Activated T-helper 1 cell treated with anti-CD3 and anti-CD28 coated beads, Interleukin-12 subunit alpha, Interleukin-12 subunit beta, Interleukin-2, Interleukin-4 antibody, amounts not matched to agents 30 ng/mL and 10 ng/mL and 1 ng/mL, durations not matched to agents 14 hours and 24 hours and 36 hours (primary cell): ENCODE measurements around the gene FOXD1. TPM values are rescaled to one million over a fixed set of nuclear protein-coding genes. Genes with fewer than 3 reads are reported as not detected.

Experiments used
- DNase-seq: peaks from one replicate; pipeline ENCODE4 v3.0.0; 2021; ENCODE audit warnings: low spot score
- H3K27ac Mint-ChIP-seq: one replicate; pipeline ENCODE4 v1.8.0; 2021; ENCODE audit warnings: mild to moderate bottlenecking, mixed read lengths
- H3K27me3 Mint-ChIP-seq: one replicate; pipeline ENCODE4 v1.8.0; 2022; ENCODE audit warnings: mild to moderate bottlenecking, moderate library complexity, mixed read lengths; ENCODE audit not compliant: insufficient read depth
- H3K36me3 Mint-ChIP-seq: one replicate; pipeline ENCODE4 v1.8.0; 2021; ENCODE audit warnings: low read depth, mixed read lengths
- H3K4me1 Mint-ChIP-seq: one replicate; pipeline ENCODE4 v1.8.0; 2021; ENCODE audit warnings: low read depth, mixed read lengths
- H3K4me3 Mint-ChIP-seq: one replicate; pipeline ENCODE4 v1.8.0; 2021; ENCODE audit warnings: mild to moderate bottlenecking, moderate library complexity, mixed read lengths
- H3K9me3 Mint-ChIP-seq: one replicate; pipeline ENCODE4 v1.8.0; 2021; ENCODE audit warnings: mixed read lengths
- intact Hi-C: fragments of 100-400 bp; cut with micrococcal nuclease; formaldehyde crosslinking; loops from one replicate; pipeline ENCODE4 v1.15.1; 2024
- total RNA-seq: library from RNA; stranded (reverse); gene quantifications from 2 replicates; pipeline ENCODE4 v1.2.3, GENCODE V29; 2022

FOXD1 gene
- total RNA-seq, 1 donor from 2014 or later, result 0.13 TPM

- intact Hi-C loops, result loop anchor here (2.0 to 5.0 kb wide), 5 partner anchors 44 to 497 kb away; partner anchors contain the start of genes BTF3 and FCHO2
- Mint-ChIP-seq H3K27ac (no peak overlapping the region), H3K9me3 (no peaks in the 10 kb centered on the region), H3K4me3 (no peak overlapping the region), H3K27me3 (peaks cover 52% of the 10 kb centered on the region), H3K4me1 (peaks cover 7% of the 10 kb centered on the region), H3K36me3 (no peaks in the 10 kb centered on the region)
- no peak for DNase-seq
Measured at GRCh38 chr5:73454379-73455036, 5.9 kb upstream of the FOXD1 start.

GRCh38 chr5:73452215-73452614 lies 3.6 kb upstream of the FOXD1 start:
- Mint-ChIP-seq H3K4me3 (no peak overlapping the region), H3K36me3 (no peaks in the 10 kb centered on the region), H3K9me3 (no peaks in the 10 kb centered on the region), H3K4me1 (peaks cover 15% of the 10 kb centered on the region), H3K27me3 (peaks cover 58% of the 10 kb centered on the region), H3K27ac (no peak overlapping the region)
- no peak for DNase-seq
- intact Hi-C loops, result loop anchor here (5.0 kb wide), 3 partner anchors 220 to 495 kb away; partner anchors contain the start of gene FCHO2

- DNase-seq, result peak; percentile 50
- H3K4me3 Mint-ChIP-seq, result no peak overlapping the region
- peaks cover 61% of the 10 kb centered on the region for H3K27me3 Mint-ChIP-seq
- no peak overlapping the region for H3K27ac Mint-ChIP-seq
- no peaks in the 10 kb centered on the region for H3K36me3 Mint-ChIP-seq
- peaks cover 15% of the 10 kb centered on the region for H3K4me1 Mint-ChIP-seq
- intact Hi-C loops, result loop anchor here (2.0 to 5.0 kb wide), 4 partner anchors 67 to 494 kb away; partner anchors contain the start of gene FCHO2
- H3K9me3 Mint-ChIP-seq, result no peaks in the 10 kb centered on the region
Measured at GRCh38 chr5:73451224-73452130, 2.9 kb upstream of the FOXD1 start.

- Mint-ChIP-seq H3K4me3 (no peak overlapping the region), H3K27ac (peak overlapping the region; percentile 77), H3K27me3 (peaks cover 65% of the 10 kb centered on the region), H3K4me1 (peaks cover 15% of the 10 kb centered on the region), H3K9me3 (no peaks in the 10 kb centered on the region), H3K36me3 (no peaks in the 10 kb centered on the region)
- DNase-seq, result no peak
- intact Hi-C loops, result loop anchor here (1.0 to 5.0 kb wide), 6 partner anchors 31 to 493 kb away; partner anchors contain the start of gene FCHO2
Measured at GRCh38 chr5:73450672-73451223, 2.2 kb upstream of the FOXD1 start.

- no peak for DNase-seq
- Mint-ChIP-seq H3K9me3 (no peaks in the 10 kb centered on the region), H3K4me1 (peaks cover 15% of the 10 kb centered on the region), H3K27ac (peak overlapping the region; percentile 77), H3K36me3 (no peaks in the 10 kb centered on the region), H3K4me3 (no peak overlapping the region), H3K27me3 (peaks cover 68% of the 10 kb centered on the region)
- intact Hi-C loops, result loop anchor here (1.0 to 5.0 kb wide), 6 partner anchors 31 to 493 kb away; partner anchors contain the start of gene FCHO2
Measured at GRCh38 chr5:73450137-73450536, 1.6 kb upstream of the FOXD1 start.

- Mint-ChIP-seq H3K9me3 (no peaks in the 10 kb centered on the region), H3K27me3 (peaks cover 76% of the 10 kb centered on the region), H3K27ac (peak overlapping the region; percentile 72), H3K4me1 (peaks cover 15% of the 10 kb centered on the region), H3K36me3 (no peaks in the 10 kb centered on the region), H3K4me3 (peak overlapping the region; percentile 75)
- intact Hi-C loops, result loop anchor here (1.0 kb wide), 2 partner anchors 10 to 231 kb away; no protein-coding TSS in a partner anchor
- DNase-seq, result peak; percentile 34
Measured at GRCh38 chr5:73447530-73448462, 781 bp downstream of the FOXD1 start.

- peak overlapping the region; percentile 78 for H3K27ac Mint-ChIP-seq
- DNase-seq, result no peak
- H3K9me3 Mint-ChIP-seq, result no peaks in the 10 kb centered on the region
- peaks cover 15% of the 10 kb centered on the region for H3K4me1 Mint-ChIP-seq
- H3K4me3 Mint-ChIP-seq, result peak overlapping the region; percentile 54
- intact Hi-C loops, result no loop called here
- no peaks in the 10 kb centered on the region for H3K36me3 Mint-ChIP-seq
- H3K27me3 Mint-ChIP-seq, result peaks cover 76% of the 10 kb centered on the region
Measured at GRCh38 chr5:73446631-73447529, 1.7 kb downstream of the FOXD1 start.

- Mint-ChIP-seq H3K36me3 (no peaks in the 10 kb centered on the region), H3K4me1 (peaks cover 14% of the 10 kb centered on the region), H3K4me3 (no peak overlapping the region), H3K27ac (peak overlapping the region; percentile 78), H3K9me3 (no peaks in the 10 kb centered on the region), H3K27me3 (peaks cover 80% of the 10 kb centered on the region)
- no peak for DNase-seq
- intact Hi-C loops, result loop anchor here (2.0 kb wide), 1 partner anchor 59 kb away; no protein-coding TSS in a partner anchor
Measured at GRCh38 chr5:73445665-73446630, 2.6 kb downstream of the FOXD1 start.

GRCh38 chr5:73444499-73445438 lies 3.8 kb downstream of the FOXD1 start:
- DNase-seq, result no peak
- Mint-ChIP-seq H3K4me1 (peaks cover 8% of the 10 kb centered on the region), H3K36me3 (no peaks in the 10 kb centered on the region), H3K9me3 (no peaks in the 10 kb centered on the region), H3K27ac (peak overlapping the region; percentile 44), H3K27me3 (peaks cover 78% of the 10 kb centered on the region), H3K4me3 (no peak overlapping the region)
- intact Hi-C loops, result loop anchor here (2.0 kb wide), 1 partner anchor 58 kb away; no protein-coding TSS in a partner anchor
